ENCODE data around the gene PAXX.
A peak's percentile ranks its signal among the peaks of the same experiment; 100 is the strongest.
"Not testable (repeated sequence)": the region's sequence is repeated elsewhere in the genome, so short reads cannot be mapped to it uniquely, and the experiment has no call there.

PAXX gene

DNA sequence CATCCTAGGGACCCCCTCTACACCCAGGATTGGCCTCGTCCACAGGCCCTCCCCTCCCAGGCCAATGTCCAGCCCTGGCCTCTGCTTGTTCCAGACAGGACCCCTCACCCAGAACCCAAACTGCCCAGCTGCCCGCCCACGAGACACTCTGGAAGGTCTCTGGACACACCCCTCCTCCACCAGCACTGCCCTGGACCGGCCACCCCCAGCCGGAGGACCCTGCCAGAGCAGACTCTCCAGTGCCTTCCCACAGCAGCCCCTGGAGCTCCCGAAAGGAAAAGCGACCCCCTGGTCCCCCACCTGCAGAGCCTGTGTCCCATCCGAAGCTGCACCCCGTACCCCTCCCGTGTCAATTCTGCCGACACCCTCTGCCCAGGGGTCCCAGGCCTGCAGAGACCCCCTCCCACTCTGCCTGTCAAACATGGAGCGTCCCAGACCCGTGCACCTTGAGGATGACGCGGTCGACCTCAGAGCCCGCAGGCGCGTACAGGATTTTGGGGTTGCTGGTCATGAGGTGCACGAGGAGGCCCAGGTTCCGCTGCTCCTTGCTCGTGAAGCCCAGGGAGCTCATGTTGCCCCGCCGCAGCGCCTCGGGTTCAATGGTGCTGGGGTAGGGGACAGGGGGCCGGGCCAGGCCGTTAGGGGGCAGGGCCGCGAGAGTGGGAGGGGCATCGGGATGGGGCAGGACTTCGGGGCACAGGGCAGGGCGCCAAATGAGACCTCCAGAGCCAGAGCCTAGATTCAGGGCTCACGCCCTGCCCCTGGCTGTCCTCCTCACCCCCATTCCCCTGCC lies 27.9 kb downstream of the PAXX start:
- no peak for DNase-seq

DNA sequence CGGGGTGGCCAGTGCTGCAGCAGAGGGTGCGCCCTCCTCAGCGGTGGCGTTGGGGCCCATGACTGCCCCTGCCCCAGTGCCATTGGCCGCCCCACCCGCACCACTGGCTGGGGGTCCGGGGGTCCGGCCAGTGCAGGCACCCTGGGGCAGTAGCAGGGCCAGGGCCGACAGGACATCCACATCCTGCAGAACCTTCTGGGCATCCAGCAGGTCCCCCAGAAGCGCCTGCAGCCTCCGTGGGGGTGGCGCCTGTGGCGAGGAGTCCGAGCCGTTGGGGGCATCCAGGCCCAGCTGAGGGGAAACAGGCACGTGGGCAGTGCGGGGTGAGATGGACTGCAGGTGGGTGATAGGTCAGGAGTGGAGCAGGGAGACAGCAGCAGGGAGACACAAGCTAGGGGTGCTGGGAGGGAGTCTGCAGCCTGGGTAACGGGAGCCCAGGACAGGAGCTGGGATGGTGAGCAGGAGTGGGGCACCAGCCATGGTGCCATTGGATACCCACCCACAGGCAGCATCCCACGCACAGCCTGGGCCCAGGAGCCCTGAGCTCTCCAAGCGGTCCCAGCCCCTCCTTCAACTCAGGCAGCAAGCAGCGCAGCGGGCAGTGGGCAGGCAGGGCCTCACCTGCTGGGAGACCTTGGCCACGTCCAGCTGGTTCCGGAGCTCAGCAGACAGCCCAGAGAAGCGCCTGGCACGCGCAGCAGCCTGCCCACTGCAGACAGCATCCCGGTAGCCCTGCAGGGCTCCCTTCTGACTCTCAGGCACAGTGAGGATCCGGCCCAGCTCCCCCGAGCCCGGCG lies 28.7 kb downstream of the PAXX start:
- DNase-seq = no peak

GRCh38 chr9:137021568-137021978 lies 29.4 kb downstream of the PAXX start:
- DNase-seq = no peak

DNA sequence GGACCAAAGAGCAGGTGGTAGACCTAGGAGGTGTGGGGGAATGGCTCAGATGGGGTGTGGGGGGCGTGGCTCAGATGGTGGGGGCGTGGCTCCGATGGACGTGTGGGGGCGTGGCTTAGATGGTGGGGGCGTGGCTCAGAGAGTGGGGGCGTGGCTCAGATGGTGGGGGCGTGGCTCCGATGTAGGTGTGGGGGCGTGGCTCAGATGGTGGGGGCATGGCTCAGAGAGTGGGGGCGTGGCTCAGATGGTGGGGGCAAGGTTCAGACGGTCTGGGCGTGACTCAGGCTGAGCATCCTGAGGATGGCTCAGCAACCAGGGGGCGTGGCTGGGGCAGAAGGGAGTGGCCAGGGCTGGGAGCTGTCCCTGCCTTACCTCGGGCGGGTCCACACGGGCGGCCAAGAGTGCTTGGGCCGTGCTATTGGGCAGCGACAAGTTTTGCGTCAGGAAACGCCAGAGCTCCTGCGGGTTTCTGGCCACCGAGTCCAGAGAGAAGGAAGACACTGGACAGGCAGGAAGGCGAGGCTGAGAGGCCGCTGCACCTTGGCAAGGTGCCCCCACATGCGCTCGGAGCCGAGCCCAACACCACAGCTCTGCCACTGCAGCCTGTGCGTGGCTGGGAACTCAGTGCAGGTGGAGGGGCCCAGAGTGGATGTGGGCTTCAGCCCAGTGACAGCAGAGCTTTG lies 29.9 kb downstream of the PAXX start:
- peak; percentile 76 for DNase-seq

GRCh38 chr9:137022662-137023008 lies 30.4 kb downstream of the PAXX start:
- DNase-seq = no peak

GRCh38 chr9:137023157-137023556 lies 30.9 kb downstream of the PAXX start:
- DNase-seq = no peak

- DNase-seq = no peak
Measured at GRCh38 chr9:137023583-137023991, 31.4 kb downstream of the PAXX start.

GRCh38 chr9:137025517-137025966 lies 33.3 kb downstream of the PAXX start:
- DNase-seq = no peak

DNA sequence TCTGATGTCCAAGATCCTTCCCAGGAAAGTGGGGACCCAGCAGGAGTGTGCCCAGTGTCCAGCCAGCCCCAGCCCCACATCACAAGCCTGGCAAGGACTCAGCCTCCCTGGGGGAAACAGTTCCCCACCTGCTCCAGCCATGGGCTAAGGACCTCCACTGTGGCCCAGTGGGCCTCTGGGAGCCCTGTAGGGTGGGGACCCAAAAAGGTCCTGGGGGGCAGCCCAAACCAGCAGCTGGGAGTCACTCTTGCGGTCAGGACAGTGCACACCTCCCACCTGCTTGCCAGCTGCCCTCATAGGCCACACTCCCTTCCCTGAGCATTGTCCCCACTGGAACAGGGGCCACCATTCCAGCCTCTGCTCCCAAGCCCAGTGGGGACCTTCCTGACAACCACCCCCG lies 34.2 kb downstream of the PAXX start:
- no peak for DNase-seq

- DNase-seq = no peak
Measured at GRCh38 chr9:137026828-137027227, 34.6 kb downstream of the PAXX start.

- DNase-seq = no peak
Measured at GRCh38 chr9:137027369-137028262, 35.4 kb downstream of the PAXX start, which contains the start of gene ABCA2. Gene ABCA2, minus strand, starts transcription at chr9:137028237. Its CDS starts 97 bp downstream, at chr9:137028140.

DNA sequence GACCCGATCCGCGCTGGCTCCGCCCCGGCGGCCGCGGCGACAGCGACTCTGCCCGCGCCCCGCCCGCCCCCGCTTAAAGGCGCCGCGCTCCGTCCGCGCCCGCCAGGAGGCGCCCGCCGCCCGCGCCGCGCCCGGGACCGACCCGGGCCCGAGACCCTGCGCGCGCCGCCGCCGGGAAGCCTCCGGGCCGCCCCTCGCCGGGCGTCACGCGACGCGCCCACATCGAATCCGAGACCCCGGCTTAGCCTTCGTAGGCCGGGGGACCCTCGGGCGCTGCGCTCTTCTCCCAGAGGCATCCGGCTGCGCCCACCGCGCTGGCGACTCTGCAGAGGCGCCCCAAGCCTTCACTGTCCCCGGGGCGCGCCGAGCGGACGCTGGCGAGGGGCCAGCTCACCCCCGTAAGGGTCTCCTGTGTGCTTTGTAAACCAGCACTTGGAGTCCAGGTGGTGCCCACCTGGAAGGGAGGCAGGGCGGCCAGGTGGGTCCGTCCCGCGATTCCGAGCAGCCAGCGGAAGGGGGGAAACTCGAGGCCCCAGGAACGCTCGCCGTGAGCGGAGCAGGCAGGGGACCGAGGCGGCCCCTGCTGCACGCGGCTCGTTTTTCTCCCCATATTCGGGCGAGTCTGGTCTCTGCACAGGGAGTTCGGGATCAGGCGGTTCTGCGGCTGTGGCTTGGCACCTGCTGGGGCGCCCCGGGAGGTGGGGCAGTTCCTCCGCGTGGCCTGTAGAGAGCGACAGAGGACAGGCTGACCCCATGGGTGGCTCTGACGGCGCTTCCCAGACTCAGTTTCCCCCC lies 36.2 kb downstream of the PAXX start:
- DNase-seq = peak; percentile 75

GRCh38 chr9:137029058-137029936 lies 37.1 kb downstream of the PAXX start:
- peak; percentile 86 for DNase-seq

GRCh38 chr9:137030006-137030405 lies 37.8 kb downstream of the PAXX start:
- DNase-seq = no peak

- DNase-seq = peak; percentile 69
Measured at GRCh38 chr9:137030538-137031527, 38.6 kb downstream of the PAXX start.

GRCh38 chr9:137031904-137032640 lies 39.9 kb downstream of the PAXX start, which contains the start of gene FUT7:
Gene FUT7, minus strand, starts transcription at chr9:137032088. Its CDS starts 97 bp downstream, at chr9:137031991.
- no peak for DNase-seq

DNA sequence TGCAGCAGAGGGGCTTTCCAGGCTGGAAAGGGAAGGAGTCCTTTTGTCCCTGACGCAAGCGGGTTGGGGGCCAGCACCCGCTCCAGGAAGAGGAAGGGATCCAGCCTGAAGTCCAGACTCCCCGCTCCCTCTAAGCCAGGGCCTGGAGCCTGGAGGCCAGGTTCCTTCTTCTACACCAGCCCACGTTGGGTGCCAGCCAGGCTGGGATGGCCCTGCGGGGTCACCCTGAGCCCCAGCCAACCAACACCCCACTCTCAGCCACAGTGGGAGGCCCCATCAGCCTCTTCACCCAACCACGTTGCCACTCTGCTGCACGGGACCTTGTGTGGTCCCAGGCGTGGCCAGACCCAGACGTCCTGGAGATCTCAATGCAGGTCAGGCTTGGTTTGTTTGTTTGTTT lies 40.6 kb downstream of the PAXX start:
- no peak for DNase-seq

- not testable (repeated sequence) for DNase-seq
Measured at GRCh38 chr9:137033481-137033880, 41.3 kb downstream of the PAXX start.
